Endothelial cell of umbilical vein (primary cell): ENCODE measurements around the gene PTPRT.

Experiments
- CTCF ChIP-seq, 2 donors: IDR thresholded peaks; 1 replicate in 1 of 2; 2 replicates in 1 of 2; pipeline ENCODE4 v1.5.1; 2011; ENCODE audit warnings: low read length in 2 of 2, mild to moderate bottlenecking in 2 of 2, moderate library complexity in 2 of 2, control low read depth in 1 of 2, inconsistent platforms in 1 of 2, low read depth in 1 of 2; ENCODE audit not compliant: insufficient read depth in 1 of 2; ENCODE audit errors: extremely low read depth in 1 of 2
- EZH2 ChIP-seq: IDR thresholded peaks from 2 replicates; pipeline ENCODE4 v1.6.1; 2012; ENCODE audit warnings: borderline replicate concordance, low read depth, mild to moderate bottlenecking, moderate library complexity, low read length, inconsistent platforms; ENCODE audit not compliant: severe bottlenecking
- JUN ChIP-seq: IDR thresholded peaks from 2 replicates; pipeline ENCODE4 v1.6.1; 2011; ENCODE audit warnings: borderline replicate concordance, low read depth; ENCODE audit not compliant: insufficient read length, insufficient read depth
- MAX ChIP-seq: IDR thresholded peaks from 2 replicates; pipeline ENCODE4 v1.6.1; 2011; ENCODE audit not compliant: insufficient read depth, insufficient read length
- MYC ChIP-seq: IDR thresholded peaks from one replicate; pipeline ENCODE4 v1.6.1; 2011; ENCODE audit warnings: mild to moderate bottlenecking, low read depth, low read length
- POLR2A ChIP-seq: IDR thresholded peaks from 2 replicates; pipeline ENCODE4 v1.6.1; 2012; ENCODE audit warnings: low read depth, mild to moderate bottlenecking, control low read depth, low read length
- POLR2AphosphoS5 ChIP-seq: IDR thresholded peaks from 2 replicates; pipeline ENCODE4 v1.6.1; 2012; ENCODE audit warnings: low read depth, mild to moderate bottlenecking, control low read depth, low read length, moderate library complexity; ENCODE audit not compliant: insufficient read depth

GRCh38 chr20:42392442-42392841, 797.3 kb downstream of the PTPRT start:
- TF ChIP-seq CTCF (IDR thresholded peaks at IDR 0.05; ENCODE audit: extremely low read depth in 1 of 2, insufficient read depth in 1 of 2, low read depth in 1 of 2, low read length in 2 of 2) = no peak
- TF ChIP-seq EZH2 = no peak
- TF ChIP-seq JUN = no peak
- no peak for TF ChIP-seq POLR2AphosphoS5
- TF ChIP-seq POLR2A = no peak
- no peak for TF ChIP-seq MYC
- no peak for TF ChIP-seq MAX
